HG03159 (cell line): ENCODE data around the gene SLC35G1.

Experiments used
- ATAC-seq: cut with Tn5 transposase; IDR thresholded peaks from one replicate; pipeline ENCODE4 v1.9.1; 2021; ENCODE audit warnings: mild to moderate bottlenecking, moderate library complexity; ENCODE audit not compliant: unreplicated experiment

The SLC35G1 gene

DNA sequence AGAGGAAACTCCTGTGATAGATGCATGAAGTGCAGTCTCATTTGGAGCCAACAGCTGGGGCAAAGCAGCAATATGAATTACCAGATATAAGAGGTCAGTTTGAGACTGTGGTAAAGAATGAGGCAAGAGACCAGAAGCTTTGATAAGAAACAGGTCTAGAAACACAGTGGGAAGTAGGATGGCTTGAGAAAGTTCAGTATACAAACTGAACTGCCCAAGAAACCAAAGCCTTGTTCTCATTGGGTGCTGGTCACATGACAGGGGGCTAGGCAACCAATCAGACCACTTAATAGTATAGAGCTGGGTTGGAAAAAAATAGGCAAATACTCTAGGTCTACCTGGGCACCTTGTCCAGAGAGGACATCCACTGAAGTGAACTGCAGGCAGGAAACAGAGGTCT, 53.7 kb downstream of the SLC35G1 start:
- ATAC-seq = no peak

- no peak for ATAC-seq
Measured at GRCh38 chr10:93951905-93952304, 58.1 kb downstream of the SLC35G1 start.
